Hepatic stellate cell (primary cell): ENCODE measurements around the gene MOGAT3.
A peak's percentile ranks its signal among the peaks of the same experiment; 100 is the strongest.
"Not testable (repeated sequence)": the region's sequence is repeated elsewhere in the genome, so short reads cannot be mapped to it uniquely, and the experiment has no call there.

ENCODE experiments used
- DNase-seq: peaks from one replicate; pipeline ENCODE4 v3.0.0; 2011; ENCODE audit warnings: low spot score

The MOGAT3 gene

DNA sequence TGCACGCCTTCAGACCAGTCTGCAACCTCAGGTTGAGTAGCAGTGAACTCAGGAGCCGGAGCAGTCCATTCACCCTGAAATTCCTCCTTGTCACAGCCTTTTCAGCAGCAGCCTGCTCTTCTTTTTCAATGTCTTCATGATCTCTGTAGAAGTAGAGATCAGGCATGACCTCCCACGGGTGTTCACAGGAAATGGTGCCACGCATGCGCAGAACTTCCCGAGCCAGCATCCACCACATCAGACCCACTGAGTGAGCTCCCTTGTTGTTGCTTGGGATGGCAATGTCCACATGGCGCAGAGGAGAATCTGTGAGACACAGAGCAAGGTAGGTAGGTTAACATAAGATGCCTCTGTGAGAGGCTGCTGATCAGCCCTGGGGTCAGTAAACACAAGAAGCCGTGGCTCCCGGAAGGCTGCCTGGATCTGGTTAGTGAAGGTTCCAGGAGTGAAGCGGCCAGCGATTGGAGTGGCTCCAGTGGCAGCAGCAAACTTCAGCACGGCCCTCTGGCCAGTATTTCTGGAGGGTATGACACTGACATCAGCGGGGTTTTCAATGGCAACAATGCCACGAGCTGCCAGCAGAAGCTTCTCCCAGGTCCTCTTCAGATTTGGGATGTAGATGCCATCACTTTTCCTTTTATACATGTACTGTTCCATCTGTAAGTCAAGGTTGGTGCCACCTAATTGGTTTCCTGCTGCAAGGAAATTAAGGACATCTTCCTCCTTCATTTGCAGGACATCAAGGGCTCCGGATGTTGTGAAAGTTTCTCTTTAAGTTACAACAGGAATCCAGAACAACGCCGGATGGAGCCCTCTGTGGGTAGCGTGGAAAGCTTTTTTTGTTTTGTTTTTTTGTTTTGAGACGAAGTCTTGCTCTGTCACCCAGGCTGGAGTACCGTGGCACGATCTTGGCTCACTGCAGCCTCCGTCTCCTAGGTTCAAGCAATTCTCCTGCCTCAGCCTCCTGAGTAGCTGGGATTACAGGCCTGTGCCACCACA, 3.2 kb upstream of the MOGAT3 start:
- not testable (repeated sequence) for DNase-seq

DNA sequence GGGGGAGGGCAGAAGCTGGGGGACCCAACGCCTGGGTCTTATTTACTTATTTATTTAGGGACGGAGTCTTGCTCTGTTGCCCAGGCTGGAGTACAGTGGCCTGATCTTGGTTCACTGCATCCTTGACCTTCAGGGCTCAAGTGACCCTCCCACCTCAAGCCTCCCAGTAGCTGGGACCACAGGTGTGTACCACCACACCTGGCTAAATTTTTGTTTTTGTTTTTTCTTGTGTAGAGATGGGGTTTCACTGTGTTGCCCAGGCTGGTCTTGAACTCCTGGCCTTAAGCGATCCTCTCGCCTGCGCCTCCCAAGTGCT, 1.7 kb upstream of the MOGAT3 start:
- DNase-seq, result no peak

DNA sequence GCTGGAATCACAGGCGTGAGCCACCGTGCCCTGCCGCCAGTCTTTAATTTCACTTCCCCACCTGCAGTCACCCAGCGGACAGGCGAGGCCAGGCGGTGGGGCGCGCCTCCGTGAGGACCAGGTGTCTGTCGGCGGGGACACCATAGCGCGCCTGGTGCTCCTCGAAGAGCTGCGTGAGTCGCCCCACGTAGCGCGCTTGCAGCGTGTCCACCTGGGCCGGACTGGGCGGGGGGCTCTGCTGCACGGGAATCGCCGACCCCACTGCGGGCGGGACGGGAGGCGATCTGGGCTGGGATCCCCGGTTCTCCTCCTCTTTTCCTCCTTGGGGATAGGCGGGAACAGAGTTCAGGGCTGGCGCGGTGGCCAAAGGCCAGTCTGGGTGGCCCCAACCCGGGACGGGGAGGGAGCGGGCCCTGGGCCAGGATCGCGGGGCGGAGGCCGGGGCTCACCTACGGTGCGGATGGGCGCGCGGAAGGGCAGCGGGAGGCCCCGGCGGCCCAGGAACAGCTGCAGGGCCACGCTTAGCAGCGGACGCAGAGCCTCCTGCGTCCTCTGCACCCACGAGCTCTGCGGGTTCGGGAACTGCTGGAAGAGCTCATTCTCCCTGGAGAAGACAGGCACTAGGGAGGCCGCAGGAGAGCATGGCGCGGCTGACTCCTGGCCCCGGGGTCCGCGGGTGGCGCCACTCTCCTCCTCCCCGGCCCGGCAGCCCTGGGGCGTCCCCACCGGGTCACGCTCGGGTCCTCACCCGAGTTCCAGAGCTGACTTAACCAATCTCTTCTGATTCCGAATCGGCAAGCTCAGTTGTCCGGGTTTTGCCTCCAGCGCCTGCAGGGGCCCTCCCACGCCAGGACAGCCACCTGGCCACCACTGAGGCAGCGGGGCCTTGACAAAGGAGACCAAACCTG, 1.1 kb upstream of the MOGAT3 start:
- DNase-seq, result no peak

DNA sequence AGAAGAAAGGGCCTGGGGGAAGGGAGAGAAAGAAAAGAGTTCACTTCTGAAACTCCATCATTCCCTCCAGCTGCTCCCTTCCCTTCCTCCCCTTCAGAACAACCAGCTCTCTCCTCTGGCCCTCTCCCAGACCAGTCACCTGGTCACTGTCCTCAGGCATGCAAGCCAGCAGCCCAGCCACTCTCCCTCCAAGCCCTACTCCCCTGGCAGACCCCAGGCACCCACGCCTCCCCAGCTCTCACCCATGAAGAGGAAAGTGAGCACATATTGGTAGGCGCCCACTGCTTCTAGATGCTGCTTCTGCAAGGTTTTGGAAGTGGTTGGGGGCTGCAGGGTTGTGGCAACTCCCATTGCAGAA, 353 bp downstream of the MOGAT3 start:
- DNase-seq, result no peak

DNA sequence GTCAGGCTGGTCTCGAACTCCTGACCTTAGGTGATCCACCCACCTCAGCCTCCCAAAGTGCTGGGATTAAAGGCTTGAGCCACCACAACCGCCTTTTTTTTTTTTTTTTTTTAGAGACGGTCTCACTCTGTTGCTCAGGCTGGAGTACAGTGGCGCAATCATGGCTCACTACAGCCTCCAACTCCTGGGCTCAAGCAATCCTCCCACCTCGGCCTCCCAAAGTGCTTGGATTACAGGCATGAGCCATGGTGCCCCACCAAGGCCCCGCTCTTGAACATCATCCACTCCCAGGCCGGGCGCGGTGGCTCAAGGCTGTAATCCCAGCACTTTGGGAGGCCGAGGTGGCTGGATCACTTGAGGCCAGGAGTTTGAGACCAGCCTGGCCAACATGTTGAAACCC, 1.3 kb downstream of the MOGAT3 start:
- not testable (repeated sequence) for DNase-seq

DNA sequence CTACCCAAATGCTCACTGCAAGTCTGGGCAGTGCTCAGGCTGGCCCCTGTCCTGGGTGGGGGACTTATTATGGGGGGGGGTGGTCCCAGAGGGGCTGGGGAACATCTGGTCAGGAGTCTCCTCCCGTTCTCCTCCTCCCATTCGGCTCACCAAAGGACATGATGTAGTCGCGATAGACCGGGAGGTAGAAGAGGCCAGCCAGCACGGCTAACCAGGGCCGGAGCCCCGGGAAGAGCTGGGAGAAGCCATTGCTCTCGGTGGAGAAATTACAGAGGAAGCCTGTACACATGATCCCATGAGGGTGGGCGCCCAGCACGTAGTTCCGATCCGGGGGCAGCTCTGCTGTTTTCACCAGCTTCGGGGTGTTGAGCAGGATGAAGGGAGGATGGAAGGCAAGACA, 2.4 kb downstream of the MOGAT3 start:
- no peak for DNase-seq

DNA sequence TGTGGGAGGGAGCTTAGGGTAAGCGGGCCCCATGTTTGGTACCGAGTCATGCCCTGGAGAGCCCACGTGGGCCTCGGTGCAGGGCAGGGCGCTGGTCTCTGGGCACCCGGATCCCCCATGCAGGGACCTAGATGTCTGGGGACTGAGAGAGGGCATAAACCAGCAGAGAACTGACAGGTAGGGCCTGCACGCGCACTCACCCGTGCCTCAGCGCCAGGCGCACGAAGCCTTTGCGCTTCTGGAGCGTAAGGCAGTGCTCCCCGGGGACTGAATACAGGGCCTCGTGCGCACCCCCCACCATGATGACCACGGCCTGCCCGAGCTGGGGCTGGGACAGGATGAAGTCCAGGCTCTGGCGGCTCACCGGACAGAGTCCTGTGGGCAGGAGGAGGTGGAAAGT, 2.8 kb downstream of the MOGAT3 start:
- no peak for DNase-seq

DNA sequence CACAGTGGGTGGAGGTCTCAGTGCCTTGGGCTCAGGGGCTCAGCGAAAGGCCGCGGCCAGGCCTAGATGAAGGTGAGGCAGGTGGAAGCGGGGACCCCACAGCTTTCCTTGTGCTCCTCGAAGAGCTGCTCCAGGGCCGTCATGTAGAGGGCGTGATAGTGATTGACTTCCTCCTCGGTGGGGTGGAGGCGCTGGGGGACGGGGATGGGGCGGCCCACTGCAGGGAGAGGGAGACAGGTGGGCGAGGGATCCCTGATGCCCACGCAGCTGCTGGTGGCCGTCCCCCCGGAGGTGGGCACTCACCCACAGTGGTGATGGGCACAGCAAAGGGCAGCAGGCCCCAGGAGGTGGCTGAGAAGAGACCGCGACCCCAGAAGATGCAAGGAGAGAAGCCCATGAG, 5.0 kb downstream of the MOGAT3 start:
- DNase-seq, result no peak

DNA sequence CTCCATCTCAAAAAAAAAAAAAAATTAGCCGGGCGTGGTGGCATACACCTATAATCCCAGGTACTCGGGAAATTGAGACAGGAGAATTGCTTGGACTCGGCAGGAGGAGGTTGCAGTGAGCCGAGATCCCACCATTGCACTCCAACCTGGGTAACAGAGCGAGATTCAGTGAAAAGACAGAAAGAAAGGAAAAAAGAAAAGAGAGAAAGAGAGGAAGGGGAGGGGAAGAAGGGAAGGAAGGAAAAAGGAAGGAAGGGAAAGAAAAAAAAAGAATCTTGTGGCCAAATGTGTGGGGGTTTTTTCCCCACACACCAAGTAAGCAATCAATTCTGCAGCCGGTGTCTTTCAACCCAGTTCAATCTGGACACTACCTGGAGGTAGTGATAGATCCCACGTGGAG, 11.7 kb downstream of the MOGAT3 start:
- no peak for DNase-seq

DNA sequence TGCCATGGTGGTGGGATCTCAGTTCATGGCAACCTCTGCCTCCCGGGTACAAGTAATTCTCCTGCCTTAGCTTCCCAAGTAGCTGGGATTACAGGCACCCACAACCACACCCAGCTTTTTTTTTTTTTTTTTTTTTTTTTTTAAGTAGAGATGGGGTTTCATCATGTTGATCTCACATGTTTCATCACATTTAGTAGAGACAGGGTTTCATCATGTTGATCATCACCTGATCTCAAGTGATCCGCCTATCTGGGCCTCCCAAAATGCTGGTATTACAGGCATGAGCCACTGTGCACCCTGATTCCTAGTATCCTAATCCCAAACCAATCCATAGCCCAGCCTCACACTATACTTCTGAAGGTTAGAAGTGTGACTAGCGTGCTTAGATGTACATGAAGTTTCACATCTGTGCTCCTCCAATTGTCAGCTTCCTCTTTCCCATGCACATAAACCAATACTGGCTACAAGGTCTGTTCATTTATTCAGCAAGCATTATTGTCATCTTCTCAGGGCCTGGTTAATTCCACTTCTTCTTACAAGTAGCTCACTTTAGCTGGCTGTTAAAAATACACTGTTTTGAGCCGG, 13.9 kb downstream of the MOGAT3 start:
- DNase-seq, result no peak

DNA sequence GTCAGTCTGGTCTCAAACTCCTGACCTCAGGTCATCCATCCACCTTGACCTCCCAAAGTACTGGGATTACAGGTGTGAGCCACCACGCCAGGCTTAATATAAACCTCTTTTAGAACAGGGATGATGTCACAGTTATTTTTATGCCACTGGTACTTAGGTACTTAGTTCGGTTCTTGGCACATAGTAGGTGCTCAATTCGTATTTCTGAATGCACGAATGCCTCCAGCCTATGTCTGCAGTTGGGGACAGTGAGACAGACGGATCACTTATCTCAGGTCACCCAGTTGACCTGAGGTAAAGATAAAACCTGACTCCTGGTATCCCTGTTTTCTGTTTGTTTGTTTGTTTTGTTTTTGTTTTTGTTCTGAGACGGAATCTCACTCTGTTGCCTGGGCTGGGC, 14.6 kb downstream of the MOGAT3 start:
- DNase-seq, result no peak

DNA sequence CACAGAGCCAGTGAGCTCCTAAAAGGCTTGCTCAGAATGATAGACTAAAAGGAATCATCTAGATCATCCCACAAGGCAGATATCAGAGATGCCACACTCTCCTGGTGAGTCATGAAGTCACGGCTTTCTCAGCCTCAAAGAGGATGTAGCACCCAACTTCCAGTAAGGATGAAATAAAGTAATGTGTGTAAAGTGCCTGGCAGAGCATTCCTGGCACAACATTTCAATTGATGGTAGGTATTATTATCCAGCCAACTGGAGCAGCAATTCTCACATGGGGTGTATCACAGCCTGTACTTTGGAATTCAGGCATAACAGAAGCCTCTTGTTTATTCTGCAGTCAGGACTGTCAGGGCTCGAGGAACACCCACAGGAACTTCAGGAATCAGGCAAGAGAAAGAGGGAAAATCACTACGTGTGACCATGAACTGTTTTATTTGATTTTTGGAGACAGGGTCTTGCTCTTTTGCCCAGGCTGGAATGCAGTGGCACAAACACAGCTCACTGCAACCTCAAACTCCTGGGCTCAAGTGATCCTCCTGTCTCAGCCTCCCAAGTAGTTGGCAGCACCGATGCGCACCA, 15.5 kb downstream of the MOGAT3 start:
- no peak for DNase-seq

DNA sequence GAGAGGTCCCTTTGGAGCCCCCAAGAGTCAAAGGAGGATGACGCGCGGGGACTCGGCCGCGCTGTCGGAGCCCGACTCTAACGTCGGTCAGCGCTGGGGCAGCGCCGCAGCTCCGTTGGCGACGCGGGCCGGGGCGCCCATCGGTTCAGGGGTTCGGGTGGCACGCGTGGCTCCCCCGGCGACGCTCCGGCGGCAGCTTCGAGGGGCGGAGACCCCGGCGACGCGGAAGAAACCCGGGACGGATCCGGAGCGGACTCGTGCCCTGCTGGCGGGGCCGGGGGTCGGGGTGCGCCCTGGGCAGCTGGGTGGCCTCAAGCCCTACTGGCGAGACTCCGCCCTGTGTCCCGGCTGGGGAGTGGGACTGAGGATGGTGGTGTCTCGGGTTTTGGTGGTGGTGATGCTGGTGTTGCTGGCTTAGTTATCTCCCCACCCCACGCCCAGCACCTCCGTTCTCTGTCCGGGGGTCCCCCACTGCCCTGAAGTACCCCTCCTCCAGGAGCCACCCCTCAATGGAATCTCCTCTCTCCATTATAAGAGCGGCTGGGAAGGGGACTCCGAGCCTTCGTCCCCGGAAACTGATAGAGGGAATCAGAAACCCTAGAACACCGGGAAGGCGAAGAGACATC, 20.6 kb downstream of the MOGAT3 start, which contains the start of gene NAT16:
NAT16 (minus strand) TSS at position 164 of the 626 bp plus-strand sequence. CDS start 5,486 bp downstream, outside the sequence.
- DNase-seq, result no peak

DNA sequence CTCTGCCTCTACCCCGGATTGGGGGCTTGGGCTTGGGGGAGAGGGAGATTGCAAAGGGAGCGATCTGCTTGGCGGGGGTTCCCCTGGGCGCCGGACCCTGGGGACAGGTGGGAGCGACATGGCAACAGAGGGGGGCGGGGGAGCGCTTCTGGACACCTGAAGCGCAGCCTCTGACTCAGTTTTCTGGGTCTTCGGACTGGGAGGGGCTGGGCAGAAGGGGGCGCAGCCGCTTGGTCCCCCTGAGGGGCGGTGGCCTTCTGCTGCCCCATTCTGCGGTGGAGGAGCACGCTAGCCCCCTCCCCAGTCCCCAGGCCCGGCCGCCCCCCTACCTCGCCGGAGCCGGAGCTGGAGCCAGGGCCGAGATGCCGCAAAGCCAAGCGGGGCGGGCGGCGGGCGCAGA, 21.1 kb downstream of the MOGAT3 start:
- DNase-seq, result no peak

DNA sequence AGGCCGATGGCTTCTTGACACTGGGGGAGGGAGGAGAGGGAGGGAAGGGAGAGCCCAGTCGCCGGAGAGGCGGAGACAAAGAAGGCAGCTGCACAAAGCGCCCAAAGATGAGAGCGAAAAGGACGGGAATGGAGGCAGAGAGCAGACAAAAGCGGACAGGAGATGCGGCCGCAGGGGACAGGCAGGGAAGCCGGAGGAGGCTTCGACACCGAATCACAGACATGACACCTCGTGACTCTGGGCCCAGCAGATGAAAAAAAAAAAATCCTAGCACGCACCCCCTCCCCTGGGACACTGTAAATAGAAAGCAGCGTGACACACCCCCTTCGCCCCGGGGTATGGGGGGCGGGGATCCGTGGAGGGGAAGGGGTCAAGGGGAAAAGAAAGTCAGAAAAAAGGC, 21.7 kb downstream of the MOGAT3 start:
- no peak for DNase-seq

DNA sequence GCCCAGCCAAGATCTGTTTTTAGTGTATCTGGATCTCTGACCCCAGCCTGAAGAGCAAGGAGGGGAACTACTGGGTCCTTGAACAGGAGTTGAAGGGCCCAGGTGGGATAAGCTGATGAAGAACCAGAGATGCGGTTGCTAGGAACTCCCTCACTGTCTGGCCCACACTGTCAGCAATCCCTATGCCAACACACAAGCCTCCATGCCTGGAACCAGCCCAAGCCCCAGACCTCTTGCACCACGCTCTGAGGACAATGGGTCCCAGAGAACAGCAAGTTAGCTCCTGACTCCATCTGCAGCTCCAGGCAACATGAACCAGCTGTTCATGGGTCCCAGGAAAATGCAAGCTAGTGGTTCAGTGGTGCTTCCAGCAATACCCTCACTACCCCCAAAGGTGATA, 23.2 kb downstream of the MOGAT3 start:
- no peak for DNase-seq

DNA sequence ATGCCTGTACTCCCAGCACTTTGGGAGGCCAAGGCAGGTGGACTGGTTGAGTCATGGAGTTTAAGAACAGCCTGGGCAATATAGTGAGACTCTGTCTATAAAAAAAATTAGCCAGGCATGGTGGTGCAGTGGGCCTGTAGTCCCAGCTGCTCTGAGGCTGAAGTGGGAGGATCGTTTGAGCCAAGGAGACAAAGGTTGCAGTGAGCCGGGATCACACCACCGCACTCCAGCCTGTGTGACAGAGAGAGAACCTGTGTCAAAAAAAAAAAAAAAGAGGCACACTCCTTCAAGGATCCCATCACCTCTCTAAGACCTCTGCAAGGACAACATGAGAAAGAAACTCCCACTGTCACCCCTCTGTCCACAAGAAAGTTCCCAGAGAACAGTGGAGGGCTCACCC, 25.2 kb downstream of the MOGAT3 start:
- DNase-seq, result no peak

DNA sequence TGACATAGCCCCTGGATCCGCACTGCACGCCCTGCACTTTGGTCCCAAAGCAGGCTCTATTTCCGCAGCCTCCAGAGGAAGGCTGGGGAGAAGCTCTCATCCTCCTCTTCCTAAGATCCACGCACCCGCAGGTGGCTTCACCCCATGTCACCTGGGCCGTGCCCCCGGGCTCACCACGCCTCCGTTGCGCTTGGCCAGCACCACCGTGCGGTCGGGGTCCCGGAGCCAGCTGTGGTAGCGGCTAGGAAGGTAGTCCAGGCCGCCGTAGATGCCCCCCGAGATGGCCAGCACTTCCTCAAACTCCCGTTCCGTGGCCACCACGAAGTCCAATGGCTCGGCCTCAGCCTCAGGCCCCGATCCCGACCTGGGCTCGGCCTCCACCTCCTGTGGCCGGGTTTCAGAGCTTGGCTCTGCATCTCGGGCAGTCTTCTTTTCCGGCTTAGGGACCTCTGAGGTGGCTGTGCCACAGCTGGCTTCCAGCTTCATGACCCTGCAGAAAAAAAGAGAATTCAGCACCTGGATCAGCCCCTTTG, 26.4 kb downstream of the MOGAT3 start:
- DNase-seq, result no peak

DNA sequence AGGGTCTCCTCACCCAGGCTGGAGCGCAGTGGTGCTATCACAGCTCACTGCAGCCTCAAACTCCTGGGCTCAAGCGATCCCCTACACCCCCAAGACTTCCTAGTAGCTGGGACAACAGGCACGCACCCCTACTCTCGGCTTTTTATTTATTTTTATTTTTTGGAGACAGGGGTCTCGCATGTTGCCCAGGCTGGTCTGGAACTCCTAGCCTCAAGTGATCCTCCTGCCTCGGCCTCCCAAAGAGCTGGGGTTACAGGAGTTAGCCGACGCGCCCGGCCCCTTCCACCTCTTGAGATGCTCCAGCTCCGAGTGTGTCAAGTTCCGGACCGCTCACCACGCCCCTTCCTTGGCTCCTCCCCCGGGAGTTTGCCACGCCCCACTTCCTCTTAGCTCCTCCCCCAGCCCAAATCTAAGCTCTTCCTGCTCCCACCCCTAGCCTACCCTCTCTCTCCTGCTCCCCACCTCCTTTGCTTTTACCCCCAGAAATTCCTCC, 27.0 kb downstream of the MOGAT3 start:
- DNase-seq, result peak; percentile 58

DNA sequence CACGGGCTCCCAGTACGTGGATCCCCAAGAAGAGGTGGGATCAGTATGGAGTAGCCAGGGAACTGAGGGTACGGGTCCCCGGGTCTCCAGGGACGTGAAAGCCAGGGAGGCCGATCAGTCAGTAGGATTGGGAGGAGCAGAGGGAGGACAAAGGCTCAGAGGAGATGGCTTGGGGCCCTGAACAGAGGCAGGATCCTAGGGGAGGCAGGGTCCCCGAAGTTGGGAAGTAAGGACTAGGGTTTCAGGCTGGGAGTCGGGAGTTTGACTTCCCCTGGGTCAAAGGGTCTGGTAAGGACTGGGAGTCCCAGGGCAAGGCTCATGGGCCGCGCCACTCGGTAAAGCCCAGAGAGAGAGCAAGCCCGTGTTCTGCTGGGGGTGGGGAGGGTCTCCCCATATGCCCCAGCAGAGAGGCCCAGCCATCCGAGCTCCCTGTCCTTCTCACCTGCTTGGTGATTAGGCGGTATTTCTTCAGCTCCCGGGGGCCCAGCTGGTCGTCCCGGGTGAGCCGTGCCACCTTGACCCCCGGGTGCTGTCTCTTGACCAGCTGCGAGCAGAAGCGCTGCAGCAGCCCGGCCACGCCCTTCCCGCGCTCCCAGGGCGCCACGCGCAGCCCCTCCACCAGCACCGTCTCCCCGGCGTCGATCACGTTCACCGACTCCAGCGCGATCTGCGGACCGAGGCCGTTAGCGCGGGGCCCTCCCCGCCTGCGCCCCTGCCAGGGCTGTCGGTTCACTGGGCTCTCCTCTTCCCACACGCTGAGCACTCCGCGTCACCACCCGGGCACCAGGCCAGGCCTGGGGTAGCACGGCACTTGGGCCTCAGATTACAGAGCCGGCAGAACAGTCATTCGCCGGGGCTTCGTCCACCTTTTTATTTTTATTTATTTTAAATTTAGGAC, 27.7 kb downstream of the MOGAT3 start:
- DNase-seq, result peak; percentile 87
